CD4-positive, alpha-beta T cell treated with Interferon alpha-2 for 1 hour (primary cell): ENCODE results near the gene CCDC150.
"Not testable (repeated sequence)": the region's sequence is repeated elsewhere in the genome, so short reads cannot be mapped to it uniquely, and the experiment has no call there.

Experiments
- DNase-seq, 2 donors: peaks; one replicate each; pipeline ENCODE4 v3.0.0-alpha.2; 2020 to 2022

The CCDC150 gene

GRCh38 chr2:196718419-196719109 lies 79.0 kb downstream of the CCDC150 start:
- DNase-seq = no peak

GRCh38 chr2:196719110-196719872 lies 79.8 kb downstream of the CCDC150 start:
- DNase-seq = no peak

- no peak for DNase-seq
Measured at GRCh38 chr2:196723571-196723970, 84.1 kb downstream of the CCDC150 start.

GRCh38 chr2:196725218-196725617 lies 85.7 kb downstream of the CCDC150 start:
- no peak for DNase-seq

GRCh38 chr2:196725882-196726281 lies 86.4 kb downstream of the CCDC150 start:
- DNase-seq = peak in 1 of 2 donors; percentile 5

- DNase-seq = no peak
Measured at GRCh38 chr2:196729418-196729817, 89.9 kb downstream of the CCDC150 start.

- DNase-seq = not testable (repeated sequence)
Measured at GRCh38 chr2:196736646-196737045, 97.1 kb downstream of the CCDC150 start.

GRCh38 chr2:196737046-196737445 lies 97.5 kb downstream of the CCDC150 start:
- DNase-seq = no peak

- DNase-seq = no peak
Measured at GRCh38 chr2:196739031-196739430, 99.5 kb downstream of the CCDC150 start.

GRCh38 chr2:196742216-196742615 lies 102.7 kb downstream of the CCDC150 start:
- no peak for DNase-seq

- DNase-seq = no peak
Measured at GRCh38 chr2:196742685-196743084, 103.2 kb downstream of the CCDC150 start.

GRCh38 chr2:196743165-196743564 lies 103.7 kb downstream of the CCDC150 start:
- no peak for DNase-seq

- no peak for DNase-seq
Measured at GRCh38 chr2:196745711-196746110, 106.2 kb downstream of the CCDC150 start.

GRCh38 chr2:196747400-196747799 lies 107.9 kb downstream of the CCDC150 start:
- no peak for DNase-seq

GRCh38 chr2:196748123-196748522 lies 108.6 kb downstream of the CCDC150 start:
- DNase-seq = no peak

GRCh38 chr2:196750291-196750923 lies 110.9 kb downstream of the CCDC150 start:
- no peak for DNase-seq

GRCh38 chr2:196750977-196751631 lies 111.6 kb downstream of the CCDC150 start:
- DNase-seq = peak; percentile 50 to 66

GRCh38 chr2:196758474-196759377 lies 119.2 kb downstream of the CCDC150 start:
- no peak for DNase-seq

- no peak for DNase-seq
Measured at GRCh38 chr2:196759378-196759706, 119.8 kb downstream of the CCDC150 start.

- no peak for DNase-seq
Measured at GRCh38 chr2:196767101-196767500, 127.6 kb downstream of the CCDC150 start.
